Measurements from ENCODE around the gene DEAF1. TPM values are rescaled to one million over a fixed set of nuclear protein-coding genes. Genes with fewer than 3 reads are reported as not detected.

DEAF1 gene
- total and polyA plus RNA-seq, 10 of the 15 experiments (the other 5 are each of a cell fraction or from before 2014, with no cell fraction given) = 0.68 to 51.3 (median 25.9) TPM

DNA sequence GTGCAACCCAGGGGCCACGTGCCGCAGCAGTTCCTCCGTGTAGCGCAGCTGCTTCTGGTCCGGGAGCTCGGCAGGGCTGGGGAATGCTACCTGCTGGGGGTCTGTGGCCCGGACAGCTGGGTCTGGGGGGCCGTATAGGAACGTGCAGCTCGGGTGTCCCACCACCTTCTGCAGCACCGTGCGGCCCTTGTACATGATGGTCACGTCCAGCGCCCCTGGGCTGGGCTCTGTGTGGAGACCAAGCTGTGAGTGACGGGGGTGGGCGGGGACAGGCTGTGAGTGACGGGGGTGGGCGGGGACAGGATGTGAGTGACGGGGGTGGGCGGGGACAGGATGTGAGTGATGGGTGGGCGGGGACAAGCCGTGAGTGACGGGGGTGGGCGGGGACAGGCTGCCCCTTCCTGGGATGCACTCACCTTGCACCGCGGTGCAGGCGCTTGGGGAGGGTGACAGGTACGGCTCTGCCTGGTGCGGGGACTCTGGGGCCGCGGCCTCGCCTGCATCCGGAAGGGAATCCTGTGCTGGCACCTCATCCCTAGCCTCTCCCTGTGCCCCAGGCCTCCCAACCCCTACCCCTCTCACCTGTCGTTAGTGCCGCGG lies 81.6 kb downstream of the DEAF1 start (continued):
- TF ChIP-seq WRNIP1 (IDR thresholded peaks at IDR 0.05; ENCODE audit: borderline replicate concordance, low read depth, low read length) = no peak
- TF ChIP-seq ZNF207 (IDR thresholded peaks at IDR 0.05; ENCODE audit: borderline replicate concordance) = no peak
- no peak for TF ChIP-seq YBX1 (IDR thresholded peaks at IDR 0.05)
- TF ChIP-seq E4F1 (IDR thresholded peaks at IDR 0.05; ENCODE audit: borderline replicate concordance, partially characterized antibody) = no peak
- TF ChIP-seq DPF2 (IDR thresholded peaks at IDR 0.05) = no peak
- no peak for TF ChIP-seq EED (IDR thresholded peaks at IDR 0.05; ENCODE audit: low read depth)
- no peak for TF ChIP-seq SRF (IDR thresholded peaks at IDR 0.05; ENCODE audit: low read depth in 2 of 2, low read length in 2 of 2)
- no peak for TF ChIP-seq NR2C2 (IDR thresholded peaks at IDR 0.05; ENCODE audit: borderline replicate concordance, control insufficient read depth, insufficient read length, low read depth)
- TF ChIP-seq PAX5 (IDR thresholded peaks at IDR 0.05; ENCODE audit: borderline replicate concordance, low read depth, low read length) = 0 out of 2 replicates have a peak, but pooled peaks have one; percentile 5
- TF ChIP-seq TARDBP (IDR thresholded peaks at IDR 0.05; ENCODE audit: borderline replicate concordance) = no peak
- no peak for TF ChIP-seq CREM (IDR thresholded peaks at IDR 0.05; ENCODE audit: low read depth)
- TF ChIP-seq SREBF2 (IDR thresholded peaks at IDR 0.05; ENCODE audit: low read length) = no peak
- TF ChIP-seq, protein P1, sequence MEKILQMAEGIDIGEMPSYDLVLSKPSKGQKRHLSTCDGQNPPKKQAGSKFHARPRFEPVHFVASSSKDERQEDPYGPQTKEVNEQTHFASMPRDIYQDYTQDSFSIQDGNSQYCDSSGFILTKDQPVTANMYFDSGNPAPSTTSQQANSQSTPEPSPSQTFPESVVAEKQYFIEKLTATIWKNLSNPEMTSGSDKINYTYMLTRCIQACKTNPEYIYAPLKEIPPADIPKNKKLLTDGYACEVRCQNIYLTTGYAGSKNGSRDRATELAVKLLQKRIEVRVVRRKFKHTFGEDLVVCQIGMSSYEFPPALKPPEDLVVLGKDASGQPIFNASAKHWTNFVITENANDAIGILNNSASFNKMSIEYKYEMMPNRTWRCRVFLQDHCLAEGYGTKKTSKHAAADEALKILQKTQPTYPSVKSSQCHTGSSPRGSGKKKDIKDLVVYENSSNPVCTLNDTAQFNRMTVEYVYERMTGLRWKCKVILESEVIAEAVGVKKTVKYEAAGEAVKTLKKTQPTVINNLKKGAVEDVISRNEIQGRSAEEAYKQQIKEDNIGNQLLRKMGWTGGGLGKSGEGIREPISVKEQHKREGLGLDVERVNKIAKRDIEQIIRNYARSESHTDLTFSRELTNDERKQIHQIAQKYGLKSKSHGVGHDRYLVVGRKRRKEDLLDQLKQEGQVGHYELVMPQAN (conservative IDR thresholded peaks at IDR 0.05) = no peak
- peak; percentile 66; the same call in 1 of the 2 replicates for TF ChIP-seq POLR2AphosphoS5 (IDR thresholded peaks at IDR 0.05; ENCODE audit: low read length)
- no peak for TF ChIP-seq CHD2 (IDR thresholded peaks at IDR 0.05; ENCODE audit: borderline replicate concordance, low read depth, low read length)
- no peak for TF ChIP-seq NFIC (IDR thresholded peaks at IDR 0.05; ENCODE audit: low read depth, low read length)
- peak; percentile 80 for TF ChIP-seq POLR2AphosphoS2 (IDR thresholded peaks at IDR 0.05; ENCODE audit: low read depth, low read length)
- no peak for TF ChIP-seq KLF5 (IDR thresholded peaks at IDR 0.05; ENCODE audit: partially characterized antibody)
- no peak for TF ChIP-seq MEF2B (IDR thresholded peaks at IDR 0.05; ENCODE audit: partially characterized antibody, poor library complexity, severe bottlenecking)
- TF ChIP-seq ESRRA (IDR thresholded peaks at IDR 0.05; ENCODE audit: low read length) = no peak
- TF ChIP-seq GATAD2B (conservative IDR thresholded peaks at IDR 0.05; ENCODE audit: low read depth) = no peak
- no peak for TF ChIP-seq IKZF2 (IDR thresholded peaks at IDR 0.05)
- TF ChIP-seq ZNF274 (IDR thresholded peaks at IDR 0.05; ENCODE audit: insufficient read depth, insufficient read length) = no peak
- no peak for TF ChIP-seq CHD1 (IDR thresholded peaks at IDR 0.05; ENCODE audit: low read depth, low read length)
- no peak for TF ChIP-seq KDM1A (IDR thresholded peaks at IDR 0.05; ENCODE audit: borderline replicate concordance)

Measured in GM12878 (cell line).